HCT116 (cell line): ENCODE results near the gene CDCP1.

Source experiments
- CEBPB ChIP-seq: IDR thresholded peaks from 2 replicates; pipeline ENCODE4 v1.6.1; 2012; ENCODE audit warnings: low read depth
- CTCF ChIP-seq, 3 experiments: fragments of 200-600 bp in 1 of 3; sonication (generic) in 1 of 3; IDR thresholded peaks in 2 of 3; conservative IDR thresholded peaks in 1 of 3; 2 replicates each; pipeline ENCODE4 v1.5.1; 2012 to 2017; ENCODE audit warnings: low read depth in 2 of 3, low read length in 2 of 3, antibody characterized with exemption in 1 of 3, borderline replicate concordance in 1 of 3, control low read depth in 1 of 3, mild to moderate bottlenecking in 1 of 3, mixed read lengths in 1 of 3, mixed run types in 1 of 3, moderate library complexity in 1 of 3; ENCODE audit not compliant: insufficient read depth in 1 of 3
- POLR2AphosphoS5 ChIP-seq: IDR thresholded peaks from 2 replicates; pipeline ENCODE4 v1.6.1; 2011; ENCODE audit warnings: mild to moderate bottlenecking, low read depth, low read length, moderate library complexity
- REST ChIP-seq: IDR thresholded peaks from 2 replicates; pipeline ENCODE4 v1.6.1; 2012; ENCODE audit warnings: low read depth

GRCh38 chr3:45100981-45101407 lies 45.2 kb downstream of the CDCP1 start:
- TF ChIP-seq CEBPB = no peak
- no peak; the same call in 1 of the 2 replicates for TF ChIP-seq POLR2AphosphoS5
- TF ChIP-seq CTCF (IDR thresholded peaks at IDR 0.05 in 2 of 3, conservative IDR thresholded peaks at IDR 0.05 in 1 of 3; ENCODE audit: borderline replicate concordance in 1 of 3, insufficient read depth in 1 of 3, low read depth in 2 of 3, low read length in 2 of 3) = no peak
- TF ChIP-seq REST = no peak
